ENCODE data around the gene LENG9.

GRCh38 chr19:54480051-54480450, 16.5 kb upstream of the LENG9 start:
- TF ChIP-seq CTCF (IDR thresholded peaks at IDR 0.05; ENCODE audit: insufficient read depth, low read depth, low read length): no peak
- no peak for TF ChIP-seq EZH2 (IDR thresholded peaks at IDR 0.05; ENCODE audit: insufficient read depth, low read length)
